HEK293T (cell line): Measurements from ENCODE around the gene LIN28B.

Source experiments
- CTCF ChIA-PET: fragments of 350-600 bp; formaldehyde crosslinking; extraction: SDS; loops from one replicate; lab custom pipeline; 2021; ENCODE audit warnings: antibody characterized with exemption, inconsistent platforms; lab: Yijun Ruan, JAX
- POLR2A ChIA-PET: fragments of 350-600 bp; formaldehyde crosslinking; extraction: SDS; loops from one replicate; lab custom pipeline; 2020; ENCODE audit warnings: antibody characterized with exemption, inconsistent platforms; lab: Yijun Ruan, JAX
- DNase-seq: peaks from one replicate; pipeline ENCODE4 v3.0.0; 2012; ENCODE audit warnings: mixed read lengths; ENCODE audit errors: extremely low spot score
- ARNT ChIP-seq: fragments of 450-650 bp; IDR thresholded peaks from 2 replicates; pipeline ENCODE4 v1.6.1; 2017; ENCODE audit warnings: mild to moderate bottlenecking
- BHLHE40 ChIP-seq: fragments of 450-650 bp; IDR thresholded peaks from 2 replicates; pipeline ENCODE4 v1.6.1; 2016; ENCODE audit warnings: mild to moderate bottlenecking, moderate library complexity, borderline replicate concordance
- CTBP1 ChIP-seq: fragments of 450-650 bp; IDR thresholded peaks from 2 replicates; pipeline ENCODE4 v1.6.1; 2016; ENCODE audit warnings: borderline replicate concordance
- ELF4 ChIP-seq: fragments of 450-650 bp; IDR thresholded peaks from 2 replicates; pipeline ENCODE4 v1.6.1; 2017; ENCODE audit warnings: antibody characterized with exemption
- FOXA1 ChIP-seq: fragments of 450-650 bp; IDR thresholded peaks from 2 replicates; pipeline ENCODE4 v1.6.1; 2016; ENCODE audit warnings: mild to moderate bottlenecking
- FOXK2 ChIP-seq: fragments of 450-650 bp; IDR thresholded peaks from 2 replicates; pipeline ENCODE4 v1.6.1; 2016; ENCODE audit warnings: mild to moderate bottlenecking
- FOXM1 ChIP-seq: fragments of 450-650 bp; IDR thresholded peaks from 2 replicates; pipeline ENCODE4 v1.6.1; 2017; ENCODE audit warnings: mild to moderate bottlenecking, borderline replicate concordance
- HDGF ChIP-seq: fragments of 450-650 bp; IDR thresholded peaks from 2 replicates; pipeline ENCODE4 v1.6.1; 2017; ENCODE audit warnings: antibody characterized with exemption, borderline replicate concordance
- L3MBTL2 ChIP-seq: fragments of 450-650 bp; conservative IDR thresholded peaks from 2 replicates; pipeline ENCODE4 v1.6.1; 2016; ENCODE audit warnings: mild to moderate bottlenecking
- LEF1 ChIP-seq: fragments of 450-650 bp; IDR thresholded peaks from 2 replicates; pipeline ENCODE4 v1.6.1; 2017; ENCODE audit warnings: mild to moderate bottlenecking, borderline replicate concordance
- NFRKB ChIP-seq: fragments of 450-650 bp; IDR thresholded peaks from 2 replicates; pipeline ENCODE4 v1.6.1; 2016; ENCODE audit warnings: mild to moderate bottlenecking, moderate library complexity
- SP1 ChIP-seq: fragments of 450-650 bp; IDR thresholded peaks from 2 replicates; pipeline ENCODE4 v1.6.1; 2017
- SUZ12 ChIP-seq: fragments of 450-650 bp; IDR thresholded peaks from 2 replicates; pipeline ENCODE4 v1.6.1; 2016; ENCODE audit warnings: mild to moderate bottlenecking
- TARDBP ChIP-seq: fragments of 450-650 bp; IDR thresholded peaks from 2 replicates; pipeline ENCODE4 v1.6.1; 2016
- ZNF384 ChIP-seq: fragments of 450-650 bp; IDR thresholded peaks from 2 replicates; pipeline ENCODE4 v1.6.1; 2016
- TF ChIP-seq, protein P1 (sequence below): fragments of 450-650 bp; IDR thresholded peaks from 2 replicates; pipeline ENCODE4 v1.6.1; 2016

The LIN28B gene

DNA sequence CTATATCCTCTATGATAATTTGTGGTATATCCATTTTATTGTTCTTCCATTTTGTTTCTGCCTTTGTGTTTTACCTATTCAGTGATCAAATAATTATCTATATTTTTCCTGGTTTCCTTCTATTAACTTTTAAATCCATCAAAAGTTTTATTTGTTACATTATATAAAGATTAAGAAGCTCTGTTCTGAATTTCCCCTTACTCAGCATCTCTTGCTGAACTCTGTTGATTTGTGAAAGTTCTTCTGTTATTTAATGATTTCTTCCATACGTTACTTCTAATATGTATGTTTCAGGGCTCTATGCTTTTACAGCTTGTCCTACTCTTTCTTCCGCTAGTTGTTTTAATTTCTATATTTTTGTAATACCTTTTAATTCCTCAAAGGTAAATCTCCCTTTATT is 87.1 kb downstream of the LIN28B start:
- TF ChIP-seq CTBP1 (no peak), FOXA1 (no peak), BHLHE40 (no peak), SUZ12 (no peak), ARNT (no peak), FOXM1 (no peak), L3MBTL2 (no peak), ZNF384 (no peak), NFRKB (no peak), HDGF (no peak)
- ChIA-PET POLR2A (no interaction called here), CTCF (no interaction called here)
- DNase-seq = no peak

DNA sequence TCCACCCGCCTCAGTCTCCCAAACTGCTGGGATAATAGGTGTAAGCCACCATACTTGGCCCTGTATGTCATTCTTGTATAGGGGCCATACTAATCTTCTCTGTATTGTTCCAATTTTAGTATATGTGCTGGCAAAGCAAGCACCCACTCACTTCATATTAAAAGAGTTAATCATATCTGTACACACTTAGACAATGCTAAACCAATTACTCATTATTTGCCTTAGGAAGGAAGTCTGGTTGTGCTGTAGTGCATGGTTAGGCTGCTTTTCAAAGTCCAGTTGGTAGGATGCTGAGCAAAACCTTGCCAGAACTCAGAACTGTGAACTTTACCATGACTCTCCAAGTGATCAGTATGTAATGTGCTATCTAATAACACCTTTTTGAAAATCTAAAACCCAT is 88.6 kb downstream of the LIN28B start:
- no peak for DNase-seq
- ChIA-PET CTCF (no interaction called here), POLR2A (no interaction called here)
- TF ChIP-seq L3MBTL2 = no peak
- no peak for TF ChIP-seq NFRKB
- TF ChIP-seq LEF1 = no peak
- TF ChIP-seq BHLHE40 = no peak
- no peak for TF ChIP-seq ARNT
- no peak for TF ChIP-seq HDGF
- TF ChIP-seq FOXM1 = no peak
- no peak for TF ChIP-seq ELF4
- TF ChIP-seq SUZ12 = no peak
- TF ChIP-seq FOXK2 = no peak
- no peak for TF ChIP-seq SP1
- TF ChIP-seq, protein P1, sequence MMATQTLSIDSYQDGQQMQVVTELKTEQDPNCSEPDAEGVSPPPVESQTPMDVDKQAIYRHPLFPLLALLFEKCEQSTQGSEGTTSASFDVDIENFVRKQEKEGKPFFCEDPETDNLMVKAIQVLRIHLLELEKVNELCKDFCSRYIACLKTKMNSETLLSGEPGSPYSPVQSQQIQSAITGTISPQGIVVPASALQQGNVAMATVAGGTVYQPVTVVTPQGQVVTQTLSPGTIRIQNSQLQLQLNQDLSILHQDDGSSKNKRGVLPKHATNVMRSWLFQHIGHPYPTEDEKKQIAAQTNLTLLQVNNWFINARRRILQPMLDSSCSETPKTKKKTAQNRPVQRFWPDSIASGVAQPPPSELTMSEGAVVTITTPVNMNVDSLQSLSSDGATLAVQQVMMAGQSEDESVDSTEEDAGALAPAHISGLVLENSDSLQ = no peak
- TF ChIP-seq TARDBP = no peak
- no peak for TF ChIP-seq CTBP1
- TF ChIP-seq ZNF384 = no peak
- no peak for TF ChIP-seq FOXA1

DNA sequence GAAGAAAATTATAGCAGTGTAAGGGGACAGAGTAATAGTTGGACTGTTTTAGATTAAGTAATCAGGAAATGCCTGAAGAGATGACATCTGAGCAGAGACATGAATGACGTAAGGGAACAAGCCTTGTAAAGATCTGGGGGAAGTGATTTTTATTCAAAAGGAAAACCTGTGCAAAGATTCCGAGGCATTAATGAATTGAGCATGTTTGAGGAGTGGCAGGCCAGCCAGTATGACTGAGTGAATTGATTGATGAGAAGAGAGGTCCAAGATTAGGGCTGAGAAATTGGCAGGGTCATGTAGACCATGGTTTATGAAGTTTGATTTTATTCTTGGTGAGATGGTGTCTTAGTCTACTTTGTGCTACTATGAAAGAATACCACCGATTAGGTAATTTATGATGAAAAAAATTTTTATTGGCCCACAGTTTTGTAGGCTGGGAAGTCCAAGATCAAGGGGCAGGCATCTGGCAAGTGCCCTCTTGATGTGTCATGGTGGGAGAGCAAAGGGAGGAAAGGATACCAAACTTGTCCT is 95.1 kb downstream of the LIN28B start:
- TF ChIP-seq ZNF384 (no peak), L3MBTL2 (no peak), CTBP1 (no peak), FOXK2 (no peak), BHLHE40 (no peak), TARDBP (no peak), NFRKB (no peak), ARNT (no peak), HDGF (no peak), FOXM1 (no peak), LEF1 (no peak), FOXA1 (no peak), SUZ12 (no peak)
- no peak for DNase-seq
- ChIA-PET POLR2A (no interaction called here), CTCF (no interaction called here)

DNA sequence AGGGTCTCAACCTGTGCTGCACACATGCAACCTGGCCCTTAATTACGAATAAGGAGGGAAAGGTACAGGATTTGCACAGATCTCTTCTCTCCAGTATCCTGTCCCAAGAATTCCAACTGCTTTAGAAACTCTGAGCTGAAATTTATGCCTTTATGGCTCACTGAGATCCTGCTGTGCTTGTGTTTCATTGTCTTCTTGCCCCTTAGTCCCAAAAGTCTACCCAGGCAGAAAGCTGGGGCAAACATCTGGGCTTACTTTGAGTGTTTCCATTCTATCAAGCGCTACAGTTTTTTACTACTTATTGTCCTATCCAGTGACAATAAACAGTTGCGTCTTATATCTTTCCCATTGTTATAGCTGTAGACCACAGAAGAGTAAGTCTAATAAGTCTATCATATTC is 99.7 kb downstream of the LIN28B start:
- POLR2A ChIA-PET = no interaction called here
- no peak for TF ChIP-seq BHLHE40
- no peak for TF ChIP-seq FOXA1
- TF ChIP-seq TARDBP = no peak
- no peak for TF ChIP-seq ELF4
- CTCF ChIA-PET = no interaction called here
- DNase-seq = no peak

DNA sequence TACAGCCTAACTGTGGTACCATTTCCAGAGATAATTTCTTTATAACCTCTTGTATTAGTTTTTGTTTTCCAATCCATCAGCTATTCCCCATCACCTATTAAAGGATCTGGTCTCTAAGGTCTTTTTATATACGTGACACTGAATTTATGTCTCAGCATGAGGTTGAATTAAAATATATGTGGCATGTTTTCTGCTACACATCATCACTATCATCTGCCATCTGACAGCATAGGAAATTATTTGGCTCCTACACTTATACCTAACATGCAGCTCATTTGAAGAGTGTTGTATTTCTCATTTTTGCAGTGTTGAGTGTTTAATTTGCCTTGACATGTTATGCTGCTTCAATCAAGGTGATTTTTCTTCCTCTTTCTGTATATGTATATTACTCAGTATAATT is 100.3 kb downstream of the LIN28B start:
- TF ChIP-seq ZNF384 (no peak), LEF1 (no peak)
- ChIA-PET CTCF (no interaction called here), POLR2A (no interaction called here)
- no peak for DNase-seq

DNA sequence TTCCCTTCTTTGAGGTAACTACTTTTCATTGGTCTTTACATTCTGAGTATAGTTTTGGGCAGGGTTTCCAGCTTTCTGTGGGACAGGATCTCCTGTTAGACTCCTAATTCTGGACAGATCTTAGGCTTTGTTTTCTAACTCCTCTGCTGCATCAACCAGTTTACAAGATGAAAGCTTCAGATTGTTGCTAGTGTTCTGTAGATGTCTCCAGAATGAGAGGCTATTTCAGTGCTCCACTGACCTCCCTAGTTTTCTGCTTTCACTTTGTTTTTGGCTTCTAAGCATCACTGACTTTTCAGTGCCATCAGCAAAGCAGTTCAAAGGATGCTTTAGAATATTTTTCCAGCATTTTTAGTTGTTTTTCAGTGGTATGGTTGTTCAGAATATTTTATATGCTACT is 101.4 kb downstream of the LIN28B start:
- ChIA-PET POLR2A (no interaction called here), CTCF (no interaction called here)
- TF ChIP-seq SUZ12 (no peak), LEF1 (no peak), ZNF384 (no peak), ARNT (no peak), CTBP1 (no peak)
- TF ChIP-seq, protein P1 = no peak
- no peak for DNase-seq

DNA sequence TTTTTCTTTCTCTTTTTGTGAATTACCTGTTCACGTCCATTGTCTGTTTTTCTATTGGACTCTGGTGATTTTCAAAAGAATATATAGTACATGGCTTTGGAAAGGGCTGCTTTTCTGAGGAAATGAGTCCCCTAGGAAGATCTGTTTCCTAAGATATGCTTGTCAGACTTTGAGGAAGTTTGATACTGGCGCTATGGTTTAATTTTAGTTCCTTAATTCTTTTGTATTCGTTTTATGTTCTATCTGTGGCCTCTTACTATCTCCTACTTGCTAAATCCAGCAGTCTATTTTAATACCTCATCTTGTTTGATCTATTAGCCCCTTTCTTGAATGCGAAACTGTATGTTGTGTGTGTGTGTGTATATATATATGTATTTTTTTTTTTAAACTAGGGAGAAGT is 101.9 kb downstream of the LIN28B start:
- ChIA-PET POLR2A (no interaction called here), CTCF (interaction anchor here (1.0 kb wide), 1 partner anchor 18 kb away, joined by 3 read pairs; no protein-coding TSS in a partner anchor)
- TF ChIP-seq LEF1 = no peak
- no peak for TF ChIP-seq L3MBTL2
- TF ChIP-seq FOXA1 = no peak
- TF ChIP-seq, protein P1 = no peak
- no peak for TF ChIP-seq SP1
- DNase-seq = no peak
